ENCODE measurements around the gene ABCF1.
A peak's percentile ranks its signal among the peaks of the same experiment; 100 is the strongest.
"Not testable (repeated sequence)": the region's sequence is repeated elsewhere in the genome, so short reads cannot be mapped to it uniquely, and the experiment has no call there.

Gene ABCF1

GRCh38 chr6:30571075-30571761, at the start of gene ABCF1:
TSS of gene ABCF1 (plus strand) at chr6:30571442. CDS start at chr6:30571488, 46 bp downstream.
- peak; percentile 99 for DNase-seq (ENCODE audit: low spot score)

- not testable (repeated sequence) for DNase-seq (ENCODE audit: low spot score)
These were observed 49.3 kb upstream of the ABCF1 start for GRCh38 chr6:30521952-30522351.

- not testable (repeated sequence) for DNase-seq (ENCODE audit: low spot score)
These were observed 44.8 kb upstream of the ABCF1 start for GRCh38 chr6:30526444-30526843.

- DNase-seq (ENCODE audit: low spot score) = not testable (repeated sequence)
These were observed 41.8 kb upstream of the ABCF1 start for GRCh38 chr6:30529349-30529875.

GRCh38 chr6:30530014-30530413, 41.2 kb upstream of the ABCF1 start:
- no peak for DNase-seq (ENCODE audit: low spot score)

GRCh38 chr6:30533460-30534294, 37.6 kb upstream of the ABCF1 start:
- DNase-seq (ENCODE audit: low spot score) = no peak

- no peak for DNase-seq (ENCODE audit: low spot score)
These were observed 33.3 kb upstream of the ABCF1 start for GRCh38 chr6:30537931-30538330.

GRCh38 chr6:30541515-30542403, 29.5 kb upstream of the ABCF1 start:
- DNase-seq (ENCODE audit: low spot score) = peak; percentile 81

GRCh38 chr6:30542404-30542725, 28.9 kb upstream of the ABCF1 start:
- no peak for DNase-seq (ENCODE audit: low spot score)

GRCh38 chr6:30542915-30543314, 28.3 kb upstream of the ABCF1 start:
- no peak for DNase-seq (ENCODE audit: low spot score)

GRCh38 chr6:30543821-30544220, 27.4 kb upstream of the ABCF1 start:
- no peak for DNase-seq (ENCODE audit: low spot score)

- DNase-seq (ENCODE audit: low spot score) = peak; percentile 47
These were observed 26.5 kb upstream of the ABCF1 start for GRCh38 chr6:30544666-30545272.

GRCh38 chr6:30547454-30547853, 23.8 kb upstream of the ABCF1 start:
- no peak for DNase-seq (ENCODE audit: low spot score)

- DNase-seq (ENCODE audit: low spot score) = no peak
These were observed 22.9 kb upstream of the ABCF1 start for GRCh38 chr6:30548375-30548774.

- no peak for DNase-seq (ENCODE audit: low spot score)
These were observed 16.8 kb upstream of the ABCF1 start for GRCh38 chr6:30554404-30554803.

GRCh38 chr6:30554962-30555815, 16.1 kb upstream of the ABCF1 start:
- peak; percentile 72 for DNase-seq (ENCODE audit: low spot score)

GRCh38 chr6:30555816-30556065, 15.5 kb upstream of the ABCF1 start:
- DNase-seq (ENCODE audit: low spot score) = no peak

- DNase-seq (ENCODE audit: low spot score) = peak; percentile 93
These were observed 15.0 kb upstream of the ABCF1 start, which contains the start of gene GNL1 for GRCh38 chr6:30556066-30556905. TSS of gene GNL1 (minus strand) at chr6:30556489. CDS start at chr6:30556203, 286 bp downstream.

- DNase-seq (ENCODE audit: low spot score) = peak; percentile 80
These were observed 14.1 kb upstream of the ABCF1 start, which contains the start of gene PRR3 for GRCh38 chr6:30556906-30557682. TSS of gene PRR3 (plus strand) at chr6:30557295. CDS start at chr6:30557345, 50 bp downstream.

Data from iPS-NIHi11 (cell line).